Neural cell (in vitro differentiated cells): ENCODE data around the gene POMT2. TPM values are rescaled to one million over a fixed set of nuclear protein-coding genes. Genes with fewer than 3 reads are reported as not detected.

ENCODE experiments used
- H2AFZ ChIP-seq: fragments of 200-600, 300-800 bp; sonication (generic), shearing (Covaris generic); 2 replicates; pipeline ENCODE4 v1.6.0; 2014; ENCODE audit warnings: low read depth, mild to moderate bottlenecking, antibody characterized with exemption, low read length, moderate library complexity
- H3F3A ChIP-seq: fragments of 200-600 bp; shearing (Covaris generic); 2 replicates; pipeline ENCODE4 v1.6.1; 2016; ENCODE audit warnings: mild to moderate bottlenecking, moderate library complexity, mixed read lengths, antibody characterized with exemption, low read length; ENCODE audit not compliant: insufficient read depth, poor library complexity, severe bottlenecking
- H3K27ac ChIP-seq: fragments of 200-600, 300-800 bp; sonication (generic), shearing (Covaris generic); 2 replicates; pipeline ENCODE4 v1.5.1; 2014; ENCODE audit warnings: mild to moderate bottlenecking, low read length, moderate library complexity
- H3K27me3 ChIP-seq: fragments of 300-800, 200-600 bp; sonication (generic), shearing (Covaris generic); 2 replicates; pipeline ENCODE4 v1.6.0; 2014; ENCODE audit warnings: mild to moderate bottlenecking, low read depth, low read length, moderate library complexity; ENCODE audit not compliant: insufficient read depth
- H3K36me3 ChIP-seq: fragments of 300-800, 200-600 bp; sonication (generic), shearing (Covaris generic); 2 replicates; pipeline ENCODE4 v1.5.1; 2014; ENCODE audit warnings: mild to moderate bottlenecking, antibody characterized with exemption, low read length, moderate library complexity; ENCODE audit not compliant: insufficient read depth
- H3K4me2 ChIP-seq: fragments of 300-800, 200-600 bp; sonication (generic), shearing (Covaris generic); 2 replicates; pipeline ENCODE4 v1.6.0; 2014; ENCODE audit warnings: mild to moderate bottlenecking, low read length
- H3K4me3 ChIP-seq: fragments of 300-800, 200-600 bp; sonication (generic), shearing (Covaris generic); 2 replicates; pipeline ENCODE4 v1.5.1; 2014; ENCODE audit warnings: mild to moderate bottlenecking, low read length, moderate library complexity
- H3K79me2 ChIP-seq: fragments of 200-600 bp; shearing (Covaris generic); replicated peaks from 2 replicates; pipeline ENCODE4 v1.6.0; 2014; ENCODE audit warnings: mild to moderate bottlenecking, low read length, moderate library complexity; ENCODE audit not compliant: insufficient read depth
- H3K9ac ChIP-seq: fragments of 300-800, 200-600 bp; sonication (generic), shearing (Covaris generic); 2 replicates; pipeline ENCODE4 v1.6.1; 2016; ENCODE audit warnings: mild to moderate bottlenecking, low read length, mixed read lengths
- H3K9me2 ChIP-seq: fragments of 200-600 bp; shearing (Covaris generic); 2 replicates; pipeline ENCODE4 v1.6.1; 2016; ENCODE audit warnings: mild to moderate bottlenecking, low read length, mixed read lengths; ENCODE audit not compliant: insufficient read depth
- H3K9me3 ChIP-seq: fragments of 200-600, 300-800 bp; sonication (generic), shearing (Covaris generic); 2 replicates; pipeline ENCODE4 v1.6.1; 2016; ENCODE audit warnings: mild to moderate bottlenecking, mixed run types, low read length, moderate library complexity, mixed read lengths
- H4K20me1 ChIP-seq: fragments of 200-600 bp; shearing (Covaris generic); 2 replicates; pipeline ENCODE4 v1.6.1; 2016; ENCODE audit warnings: mild to moderate bottlenecking, mixed run types; ENCODE audit not compliant: insufficient read depth
- CTCF ChIP-seq: fragments of 450-650 bp; IDR thresholded peaks from 2 replicates; pipeline ENCODE4 v1.5.1; 2014; ENCODE audit warnings: antibody characterized with exemption, mild to moderate bottlenecking, moderate library complexity; ENCODE audit not compliant: poor library complexity, severe bottlenecking
- EP300 ChIP-seq: fragments of 450-650 bp; conservative IDR thresholded peaks from 2 replicates; pipeline ENCODE4 v1.6.1; 2014; ENCODE audit warnings: antibody characterized with exemption, mild to moderate bottlenecking, moderate library complexity; ENCODE audit not compliant: poor library complexity, severe bottlenecking
- EZH2 ChIP-seq: fragments of 200-600, 300-800 bp; shearing (Covaris generic), sonication (generic); IDR thresholded peaks from 2 replicates; pipeline ENCODE4 v1.6.1; 2014; ENCODE audit warnings: antibody characterized with exemption, low read length, borderline replicate concordance, mild to moderate bottlenecking; ENCODE audit not compliant: insufficient read depth, poor library complexity, severe bottlenecking
- MXI1 ChIP-seq: fragments of 450-650 bp; conservative IDR thresholded peaks from 2 replicates; pipeline ENCODE4 v1.6.1; 2014; ENCODE audit warnings: antibody characterized with exemption, mild to moderate bottlenecking; ENCODE audit not compliant: poor library complexity, severe bottlenecking
- POLR2AphosphoS5 ChIP-seq: IDR thresholded peaks from 2 replicates; pipeline ENCODE4 v1.6.1; 2012
- RAD21 ChIP-seq: fragments of 450-650 bp; conservative IDR thresholded peaks from 2 replicates; pipeline ENCODE4 v1.6.1; 2014; ENCODE audit warnings: antibody characterized with exemption, mild to moderate bottlenecking, moderate library complexity
- REST ChIP-seq: IDR thresholded peaks from 2 replicates; pipeline ENCODE4 v1.6.1; 2012; ENCODE audit warnings: borderline replicate concordance
- SMC3 ChIP-seq: fragments of 450-650 bp; conservative IDR thresholded peaks from 2 replicates; pipeline ENCODE4 v1.6.1; 2014; ENCODE audit warnings: antibody characterized with exemption, mild to moderate bottlenecking, moderate library complexity; ENCODE audit not compliant: poor library complexity
- TAF1 ChIP-seq: IDR thresholded peaks from 2 replicates; pipeline ENCODE4 v1.6.1; 2012; ENCODE audit warnings: low read depth
- polyA plus RNA-seq: library from polyadenylated mRNA; depleted of rRNA; stranded (reverse); fragments of >200 nt; gene quantifications from 2 replicates; pipeline ENCODE4 v1.2.3, GENCODE V29; 2014

POMT2 gene
- polyA plus RNA-seq, 1 donor from 2014 or later, result 9.6 TPM

- Histone ChIP-seq H3K27me3 (peaks cover 51% of the 10 kb centered on the region), H3K9ac (no peak overlapping the region), H3K79me2 (no peaks in the 10 kb centered on the region), H4K20me1 (no peaks in the 10 kb centered on the region), H3F3A (no peaks in the 10 kb centered on the region), H3K9me2 (no peaks in the 10 kb centered on the region), H2AFZ (no peak overlapping the region), H3K9me3 (no peaks in the 10 kb centered on the region), H3K27ac (no peak overlapping the region), H3K4me2 (no peak overlapping the region), H3K4me3 (no peak overlapping the region), H3K36me3 (no peaks in the 10 kb centered on the region)
- TF ChIP-seq POLR2AphosphoS5, result no peak
- TF ChIP-seq REST, result no peak
- no peak for TF ChIP-seq EP300
- TF ChIP-seq TAF1, result no peak
- TF ChIP-seq SMC3, result no peak
- TF ChIP-seq MXI1, result no peak
- no peak for TF ChIP-seq CTCF
- TF ChIP-seq RAD21, result no peak
These were observed 51.6 kb downstream of the POMT2 start for GRCh38 chr14:77268989-77269600.

GRCh38 chr14:77267937-77268699 is 52.6 kb downstream of the POMT2 start:
- H3F3A ChIP-seq, result no peaks in the 10 kb centered on the region
- H3K9ac ChIP-seq, result no peak overlapping the region
- H4K20me1 ChIP-seq, result no peaks in the 10 kb centered on the region
- no peaks in the 10 kb centered on the region for H3K9me2 ChIP-seq
- TF ChIP-seq CTCF (no peak), REST (no peak), TAF1 (no peak), RAD21 (no peak), EP300 (no peak), MXI1 (no peak), POLR2AphosphoS5 (no peak), EZH2 (no peak), SMC3 (no peak)
- no peaks in the 10 kb centered on the region for H3K79me2 ChIP-seq
- no peak overlapping the region for H3K4me3 ChIP-seq
- peaks cover 51% of the 10 kb centered on the region for H3K27me3 ChIP-seq
- no peak overlapping the region for H3K4me2 ChIP-seq
- H3K36me3 ChIP-seq, result no peaks in the 10 kb centered on the region
- no peak overlapping the region for H2AFZ ChIP-seq
- H3K27ac ChIP-seq, result no peak overlapping the region
- H3K9me3 ChIP-seq, result no peaks in the 10 kb centered on the region
